Suprapubic skin (tissue), 4 donors: Measurements from ENCODE around the gene ARHGAP18. TPM values are rescaled to one million over a fixed set of nuclear protein-coding genes. Genes with fewer than 3 reads are reported as not detected.
A peak's percentile ranks its signal among the peaks of the same experiment; 100 is the strongest.

Experiments
- DNase-seq, 2 donors: peaks; one replicate each; pipeline ENCODE4 v3.0.0-alpha.2; 2019; ENCODE audit warnings: low spot score in 2 of 2
- H3K27ac ChIP-seq: fragments of 200-600 bp; sonication (generic); one replicate; pipeline ENCODE4 v1.5.1; 2019
- H3K27me3 ChIP-seq: fragments of 200-600 bp; sonication (generic); one replicate; pipeline ENCODE4 v1.5.1; 2019
- H3K36me3 ChIP-seq: fragments of 200-600 bp; sonication (generic); one replicate; pipeline ENCODE4 v1.5.1; 2019
- H3K4me1 ChIP-seq: fragments of 200-600 bp; sonication (generic); one replicate; pipeline ENCODE4 v1.5.1; 2019
- H3K4me3 ChIP-seq: fragments of 200-600 bp; sonication (generic); one replicate; pipeline ENCODE4 v1.5.1; 2019; ENCODE audit warnings: mild to moderate bottlenecking
- H3K9me3 ChIP-seq: fragments of 200-600 bp; sonication (generic); one replicate; pipeline ENCODE4 v1.5.1; 2019
- EP300 ChIP-seq: sonication (generic); formaldehyde crosslinking; IDR thresholded peaks from one replicate; pipeline ENCODE4 v1.6.1; 2017; ENCODE audit warnings: antibody characterized with exemption
- POLR2A ChIP-seq, 2 donors: fragments of 450-650 bp; IDR thresholded peaks; one replicate each; pipeline ENCODE4 v1.6.1; 2017; ENCODE audit warnings: antibody characterized with exemption in 2 of 2, mild to moderate bottlenecking in 2 of 2, moderate library complexity in 2 of 2
- POLR2AphosphoS5 ChIP-seq, 3 donors: sonication (generic); formaldehyde crosslinking; IDR thresholded peaks; one replicate each; pipeline ENCODE4 v1.6.1; 2017; ENCODE audit warnings: antibody characterized with exemption in 3 of 3
- WGBS: methylation state at CpG from one replicate; pipeline ENCODE4 v1.1.5; 2018; 5-methylcytosine and 5-hydroxymethylcytosine counted together
- total RNA-seq, 4 donors: library from RNA; depleted of rRNA; stranded (reverse); fragments of >200 nt; gene quantifications; one replicate each; pipeline ENCODE4 v1.1.0, GENCODE V29; 2016
- TF ChIP-seq, protein P1 (sequence below), 2 donors: fragments of 200-600 bp in 1 of 2; fragments of 450-650 bp in 1 of 2; sonication (generic) in 1 of 2; IDR thresholded peaks; one replicate each; pipeline ENCODE4 v1.5.1; 2016 to 2019; ENCODE audit warnings: antibody characterized with exemption in 2 of 2, mild to moderate bottlenecking in 1 of 2, moderate library complexity in 1 of 2

The ARHGAP18 gene
- total RNA-seq, 4 donors from 2014 or later: 7.1 to 14.2 (median 11.0) TPM

DNA sequence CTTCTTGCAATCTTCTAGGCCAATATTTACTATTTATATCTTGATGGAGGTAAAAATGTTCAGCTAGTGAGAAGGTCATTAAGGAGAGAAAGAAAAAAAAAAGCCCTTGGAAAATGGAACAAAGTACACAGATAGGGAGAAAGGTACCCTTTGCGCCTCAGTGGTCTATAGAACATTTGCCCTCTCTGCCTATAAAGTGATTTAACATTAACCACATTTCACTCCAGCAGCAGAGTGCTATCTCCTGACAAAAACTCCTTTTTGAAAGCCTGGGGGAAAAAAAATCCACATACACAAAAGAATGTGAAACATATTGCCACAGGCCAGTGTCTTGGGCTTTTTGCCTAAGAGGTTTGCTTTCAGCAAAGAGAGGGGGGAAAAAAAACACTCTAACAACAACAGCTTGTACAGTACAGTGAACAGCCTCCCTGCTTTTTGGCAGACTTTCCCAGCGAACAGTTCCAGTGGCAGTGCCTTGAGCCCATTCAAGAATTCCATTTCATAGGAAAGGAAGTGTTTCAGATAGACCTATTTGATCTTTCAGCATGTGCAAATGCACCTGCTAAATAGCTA lies 695 bp downstream of the ARHGAP18 start:
- peak overlapping the region; percentile 85 for H3K27ac ChIP-seq
- no peaks in the 10 kb centered on the region for H3K27me3 ChIP-seq
- H3K9me3 ChIP-seq: no peaks in the 10 kb centered on the region
- peak in 1 of 2 donors; percentile 64 for DNase-seq
- 16% methylated on average over 2 of the region's 2 CpGs for WGBS
- peak overlapping the region; percentile 63 for H3K4me3 ChIP-seq
- no peaks in the 10 kb centered on the region for H3K36me3 ChIP-seq
- no peak for TF ChIP-seq POLR2AphosphoS5 (IDR thresholded peaks at IDR 0.05)
- peaks cover 34% of the 10 kb centered on the region for H3K4me1 ChIP-seq

DNA sequence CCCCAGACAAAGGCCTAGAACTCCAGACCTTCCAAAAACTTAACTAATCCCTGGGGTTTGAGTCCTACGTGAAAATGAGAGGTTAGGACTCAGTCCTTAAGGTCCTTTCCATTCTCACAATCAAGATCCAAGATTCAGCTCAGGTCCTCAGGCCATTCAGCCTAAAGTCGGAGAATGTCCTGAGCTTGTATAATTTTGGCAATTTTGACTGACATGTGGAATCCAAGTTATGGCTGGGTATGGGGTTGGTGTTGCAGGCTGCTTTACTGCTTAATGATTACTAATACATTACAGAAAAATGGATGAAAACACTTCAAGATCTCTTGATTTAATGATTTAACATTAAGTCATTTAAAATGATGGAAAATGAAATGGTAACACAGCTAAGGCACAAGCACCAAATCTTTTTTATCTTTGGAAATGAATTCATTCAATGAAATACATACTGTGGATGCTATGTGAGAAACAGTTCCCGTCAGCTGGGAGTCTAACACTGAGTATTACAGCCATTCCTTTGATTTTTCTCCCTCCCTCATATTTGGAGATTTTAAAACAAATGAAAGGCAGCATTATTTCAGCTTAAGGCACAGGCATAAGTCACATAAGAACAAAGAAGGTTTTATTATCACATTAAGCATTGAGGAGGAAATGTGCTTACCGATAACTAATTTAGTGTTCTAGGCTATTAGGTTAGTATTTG lies 1.3 kb downstream of the ARHGAP18 start:
- no peak for TF ChIP-seq EP300
- TF ChIP-seq, protein P1, sequence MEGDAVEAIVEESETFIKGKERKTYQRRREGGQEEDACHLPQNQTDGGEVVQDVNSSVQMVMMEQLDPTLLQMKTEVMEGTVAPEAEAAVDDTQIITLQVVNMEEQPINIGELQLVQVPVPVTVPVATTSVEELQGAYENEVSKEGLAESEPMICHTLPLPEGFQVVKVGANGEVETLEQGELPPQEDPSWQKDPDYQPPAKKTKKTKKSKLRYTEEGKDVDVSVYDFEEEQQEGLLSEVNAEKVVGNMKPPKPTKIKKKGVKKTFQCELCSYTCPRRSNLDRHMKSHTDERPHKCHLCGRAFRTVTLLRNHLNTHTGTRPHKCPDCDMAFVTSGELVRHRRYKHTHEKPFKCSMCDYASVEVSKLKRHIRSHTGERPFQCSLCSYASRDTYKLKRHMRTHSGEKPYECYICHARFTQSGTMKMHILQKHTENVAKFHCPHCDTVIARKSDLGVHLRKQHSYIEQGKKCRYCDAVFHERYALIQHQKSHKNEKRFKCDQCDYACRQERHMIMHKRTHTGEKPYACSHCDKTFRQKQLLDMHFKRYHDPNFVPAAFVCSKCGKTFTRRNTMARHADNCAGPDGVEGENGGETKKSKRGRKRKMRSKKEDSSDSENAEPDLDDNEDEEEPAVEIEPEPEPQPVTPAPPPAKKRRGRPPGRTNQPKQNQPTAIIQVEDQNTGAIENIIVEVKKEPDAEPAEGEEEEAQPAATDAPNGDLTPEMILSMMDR (IDR thresholded peaks at IDR 0.05): no peak
- TF ChIP-seq POLR2AphosphoS5 (IDR thresholded peaks at IDR 0.05): no peak
- TF ChIP-seq POLR2A (IDR thresholded peaks at IDR 0.05): no peak
- no peaks in the 10 kb centered on the region for H3K27me3 ChIP-seq
- H3K4me3 ChIP-seq: peak overlapping the region; percentile 63
- peak overlapping the region; percentile 85 for H3K27ac ChIP-seq
- peaks cover 37% of the 10 kb centered on the region for H3K4me1 ChIP-seq
- DNase-seq: no peak
- H3K9me3 ChIP-seq: no peaks in the 10 kb centered on the region
- 44% methylated on average over 4 of the region's 4 CpGs for WGBS
- H3K36me3 ChIP-seq: no peaks in the 10 kb centered on the region

DNA sequence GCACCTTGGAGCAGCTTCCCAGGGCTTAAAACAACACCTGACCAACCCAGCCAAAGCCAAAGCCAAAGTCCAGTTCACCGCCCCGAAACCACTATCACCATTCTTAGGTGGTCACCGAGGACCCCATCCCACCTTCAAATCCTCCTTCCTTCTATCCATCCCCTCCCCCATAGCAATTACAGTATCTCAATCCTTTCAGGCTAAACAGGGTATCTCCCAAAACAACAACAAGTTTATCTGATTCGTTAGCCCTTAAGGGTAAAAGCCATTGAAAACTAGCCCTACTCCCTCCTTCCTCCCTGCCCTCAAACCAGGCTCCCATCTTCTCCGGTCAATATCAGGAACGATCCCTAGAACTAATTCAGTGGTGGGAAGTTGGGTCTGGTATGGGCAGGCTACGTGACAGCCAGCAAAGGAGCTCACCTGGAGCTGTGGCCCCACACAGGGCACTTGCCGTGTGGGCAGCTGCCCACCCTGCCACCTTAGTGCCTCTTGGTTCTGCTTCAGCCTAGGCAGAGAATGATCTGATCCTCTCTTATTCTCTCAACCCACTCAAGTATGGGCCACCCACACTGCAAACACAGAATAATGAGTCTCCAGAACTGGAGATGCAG lies 2.0 kb downstream of the ARHGAP18 start:
- Histone ChIP-seq H3K4me3 (peak overlapping the region; percentile 63), H3K36me3 (no peaks in the 10 kb centered on the region), H3K9me3 (no peaks in the 10 kb centered on the region), H3K4me1 (peaks cover 37% of the 10 kb centered on the region), H3K27ac (peak overlapping the region; percentile 17), H3K27me3 (no peaks in the 10 kb centered on the region)
- no peak for DNase-seq
- TF ChIP-seq, protein P1 (IDR thresholded peaks at IDR 0.05): no peak
- TF ChIP-seq EP300 (no peak), POLR2A (IDR thresholded peaks at IDR 0.05) (no peak), POLR2AphosphoS5 (IDR thresholded peaks at IDR 0.05) (no peak)
- 84% methylated on average over 7 of the region's 8 CpGs for WGBS

DNA sequence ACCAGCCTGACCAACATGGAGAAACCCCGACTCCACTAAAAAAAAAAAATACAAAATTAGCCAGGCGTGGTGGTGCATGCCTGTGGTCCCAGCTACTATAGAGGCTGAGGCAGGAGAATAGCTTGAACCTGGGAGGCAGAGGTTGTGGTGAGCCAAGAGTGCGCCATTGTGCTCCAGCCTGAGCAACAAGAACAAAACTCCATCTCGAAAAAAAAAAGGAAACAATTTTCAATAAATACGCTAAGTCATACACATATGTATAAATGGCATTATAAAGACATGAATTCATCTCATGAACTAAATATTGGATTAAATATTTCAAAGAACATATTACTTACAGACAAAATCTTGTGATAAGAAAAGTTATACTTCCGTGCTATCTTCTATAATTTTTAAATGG lies 2.9 kb downstream of the ARHGAP18 start:
- Histone ChIP-seq H3K27me3 (no peaks in the 10 kb centered on the region), H3K4me1 (peaks cover 37% of the 10 kb centered on the region), H3K27ac (no peak overlapping the region), H3K9me3 (no peaks in the 10 kb centered on the region), H3K4me3 (peak overlapping the region; percentile 63), H3K36me3 (no peaks in the 10 kb centered on the region)
- TF ChIP-seq, protein P1 (IDR thresholded peaks at IDR 0.05): no peak
- no peak for TF ChIP-seq POLR2AphosphoS5 (IDR thresholded peaks at IDR 0.05)
- 94% methylated on average over 6 of the region's 6 CpGs for WGBS
- no peak for DNase-seq

DNA sequence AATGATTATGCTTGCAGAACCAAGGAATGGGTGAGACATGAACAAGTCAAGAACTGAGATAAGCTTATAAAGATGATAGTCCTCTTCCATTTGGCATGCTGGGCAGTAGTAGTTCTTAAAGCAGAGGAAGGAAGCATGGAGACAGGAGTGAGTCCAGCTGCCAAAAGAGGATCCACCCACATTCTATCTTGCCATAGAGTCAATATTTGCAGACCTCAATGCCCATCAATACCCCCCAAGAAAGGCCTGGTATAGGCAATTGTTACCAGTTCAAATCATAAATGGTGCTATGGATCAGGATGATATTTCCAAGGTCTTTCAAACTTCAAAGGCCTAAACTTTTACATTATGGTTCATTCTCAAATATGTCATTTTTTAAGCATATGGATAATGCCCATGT lies 4.8 kb downstream of the ARHGAP18 start:
- peaks cover 40% of the 10 kb centered on the region for H3K4me1 ChIP-seq
- H3K9me3 ChIP-seq: no peaks in the 10 kb centered on the region
- H3K27ac ChIP-seq: no peak overlapping the region
- no peak for DNase-seq
- H3K4me3 ChIP-seq: no peak overlapping the region
- H3K27me3 ChIP-seq: no peaks in the 10 kb centered on the region
- TF ChIP-seq POLR2A (IDR thresholded peaks at IDR 0.05): no peak
- TF ChIP-seq, protein P1 (IDR thresholded peaks at IDR 0.05): no peak
- TF ChIP-seq POLR2AphosphoS5 (IDR thresholded peaks at IDR 0.05): no peak
- no peak for TF ChIP-seq EP300
- no peaks in the 10 kb centered on the region for H3K36me3 ChIP-seq
